HG03135 (cell line): Measurements from ENCODE around the gene EEFSEC.

Source experiments
- ATAC-seq: cut with Tn5 transposase; IDR thresholded peaks from one replicate; pipeline ENCODE4 v1.9.1; 2021; ENCODE audit warnings: mild to moderate bottlenecking, moderate library complexity; ENCODE audit not compliant: unreplicated experiment

Gene EEFSEC

GRCh38 chr3:128283421-128283820 lies 130.1 kb downstream of the EEFSEC start:
- no peak for ATAC-seq

- ATAC-seq: no peak
Observed at GRCh38 chr3:128285042-128285966, 132.0 kb downstream of the EEFSEC start.

GRCh38 chr3:128285967-128286321 lies 132.7 kb downstream of the EEFSEC start:
- ATAC-seq: no peak

GRCh38 chr3:128286691-128287090 lies 133.4 kb downstream of the EEFSEC start:
- ATAC-seq: no peak

GRCh38 chr3:128287216-128287615 lies 133.9 kb downstream of the EEFSEC start:
- no peak for ATAC-seq

- no peak for ATAC-seq
Observed at GRCh38 chr3:128289534-128289933, 136.3 kb downstream of the EEFSEC start.

- no peak for ATAC-seq
Observed at GRCh38 chr3:128290484-128290883, 137.2 kb downstream of the EEFSEC start.

GRCh38 chr3:128293930-128294329 lies 140.6 kb downstream of the EEFSEC start:
- ATAC-seq: no peak

GRCh38 chr3:128294999-128295468 lies 141.8 kb downstream of the EEFSEC start:
- ATAC-seq: no peak

- no peak for ATAC-seq
Observed at GRCh38 chr3:128296469-128297251, 143.4 kb downstream of the EEFSEC start.

- no peak for ATAC-seq
Observed at GRCh38 chr3:128297401-128298138, 144.3 kb downstream of the EEFSEC start.

- ATAC-seq: no peak
Observed at GRCh38 chr3:128301186-128302023, 148.1 kb downstream of the EEFSEC start.

GRCh38 chr3:128306481-128306880 lies 153.2 kb downstream of the EEFSEC start:
- no peak for ATAC-seq

- no peak for ATAC-seq
Observed at GRCh38 chr3:128307029-128307633, 153.8 kb downstream of the EEFSEC start.

GRCh38 chr3:128307781-128308469 lies 154.6 kb downstream of the EEFSEC start:
- ATAC-seq: no peak

GRCh38 chr3:128309026-128309425 lies 155.7 kb downstream of the EEFSEC start:
- no peak for ATAC-seq

GRCh38 chr3:128310286-128311058 lies 157.2 kb downstream of the EEFSEC start:
- ATAC-seq: no peak

- ATAC-seq: no peak
Observed at GRCh38 chr3:128311441-128311844, 158.2 kb downstream of the EEFSEC start.
